Stimulated activated CD4-positive, alpha-beta T cell treated with anti-CD3 and anti-CD28 coated beads, Interleukin-15, amount 100 ng/mL, for 1 hour (primary cell): ENCODE measurements around the gene ADIRF.

Source experiments
- DNase-seq, 2 donors: peaks; one replicate each; pipeline ENCODE4 v3.0.0-alpha.2; 2020; ENCODE audit warnings: low read depth in 1 of 2, low spot score in 1 of 2

The ADIRF gene

DNA sequence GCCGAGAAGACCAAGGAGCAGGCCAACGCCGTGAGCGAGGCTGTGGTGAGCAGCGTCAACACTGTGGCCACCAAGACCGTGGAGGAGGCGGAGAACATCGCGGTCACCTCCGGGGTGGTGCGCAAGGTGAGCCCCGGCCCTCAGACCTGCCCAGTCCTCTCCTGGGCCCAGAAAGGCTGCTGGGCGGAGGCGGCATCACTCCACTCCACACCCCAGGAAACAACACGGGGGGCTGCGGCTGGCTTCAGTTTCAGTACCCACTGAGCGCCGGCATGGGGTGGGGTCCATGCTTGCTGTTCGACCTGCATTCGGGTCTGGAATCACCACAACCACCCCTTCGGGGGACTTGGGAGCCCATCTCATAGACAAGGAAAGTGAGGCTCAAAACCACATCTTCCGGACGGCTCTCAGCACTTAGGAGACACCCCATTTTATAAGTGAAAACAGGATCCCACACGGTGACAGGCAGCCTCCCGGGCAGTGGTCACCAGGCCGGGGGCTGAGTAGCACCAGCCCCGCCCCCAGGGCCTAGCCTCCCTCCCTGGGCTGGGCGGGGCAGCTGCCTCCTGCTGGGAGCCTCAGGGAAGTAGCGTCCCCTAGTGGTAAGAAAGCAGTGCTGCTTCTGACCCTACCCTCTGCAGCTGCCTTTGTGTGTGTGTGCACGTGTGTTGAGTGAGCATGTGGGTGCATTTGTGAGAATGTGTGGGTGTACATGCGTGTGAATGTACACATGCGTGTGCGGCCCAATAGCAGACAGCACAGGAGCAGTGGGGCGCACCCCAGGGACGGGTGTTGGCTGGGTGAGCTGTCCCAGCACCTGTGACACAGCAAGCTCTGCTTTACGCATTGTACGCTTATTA lies 8.0 kb upstream of the ADIRF start:
- no peak for DNase-seq

DNA sequence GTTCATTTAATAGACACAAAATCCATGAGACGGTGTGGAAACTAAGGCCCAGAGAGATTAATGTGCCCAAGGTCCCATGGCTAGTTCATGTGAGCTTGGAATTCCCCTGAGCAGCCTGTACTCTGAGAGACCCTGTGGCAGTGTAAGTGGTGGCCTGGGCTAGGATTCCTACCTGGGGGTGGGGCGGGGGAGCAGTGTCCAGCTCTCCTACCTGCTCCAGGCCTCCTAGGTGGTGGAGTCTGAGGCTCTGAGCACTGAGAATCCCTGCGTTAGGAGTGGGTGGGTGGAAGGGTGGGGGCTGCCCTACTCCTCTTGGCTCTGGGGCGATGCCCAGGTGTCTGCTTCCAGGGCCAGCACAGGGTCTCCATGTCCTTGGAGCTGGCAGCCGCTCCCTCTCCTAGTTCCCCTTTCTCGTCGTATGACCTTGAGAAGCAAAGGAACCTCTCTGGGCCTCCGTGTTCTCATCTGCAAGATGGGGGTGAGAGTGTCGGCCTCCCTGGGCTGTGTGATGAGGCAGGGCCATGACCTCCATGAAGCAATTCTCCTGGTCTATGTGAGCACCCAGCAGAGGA lies 7.3 kb upstream of the ADIRF start:
- no peak for DNase-seq

DNA sequence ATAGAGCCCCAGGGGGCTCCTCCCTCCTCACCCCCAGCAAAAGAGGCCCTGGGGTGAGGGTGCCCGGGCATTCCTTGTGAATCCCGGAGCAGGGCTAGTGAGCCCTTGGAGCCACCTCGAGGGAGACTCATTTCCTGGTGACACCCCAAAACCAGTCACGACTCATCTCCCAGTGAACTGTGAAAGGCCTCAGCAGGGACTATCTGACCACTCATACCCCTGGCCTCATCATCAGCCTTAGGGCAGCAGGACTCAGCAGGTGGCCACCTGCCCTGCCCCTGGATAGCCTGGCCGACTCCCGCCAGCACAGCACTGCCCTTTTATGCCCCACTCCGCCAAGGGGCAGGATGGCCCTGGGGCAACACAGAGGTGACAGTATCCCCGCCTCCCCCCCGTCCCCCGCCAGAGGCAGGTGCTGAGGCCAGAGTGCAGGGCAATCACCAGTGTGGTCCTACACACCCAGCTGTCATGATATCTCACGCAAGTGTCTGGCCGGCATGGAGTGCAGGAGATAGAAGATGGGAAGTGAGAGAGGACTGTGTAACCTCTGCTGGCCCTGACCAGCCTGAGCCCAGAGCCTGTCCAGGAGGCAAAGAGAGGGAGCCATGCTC lies 6.7 kb upstream of the ADIRF start:
- DNase-seq = no peak

DNA sequence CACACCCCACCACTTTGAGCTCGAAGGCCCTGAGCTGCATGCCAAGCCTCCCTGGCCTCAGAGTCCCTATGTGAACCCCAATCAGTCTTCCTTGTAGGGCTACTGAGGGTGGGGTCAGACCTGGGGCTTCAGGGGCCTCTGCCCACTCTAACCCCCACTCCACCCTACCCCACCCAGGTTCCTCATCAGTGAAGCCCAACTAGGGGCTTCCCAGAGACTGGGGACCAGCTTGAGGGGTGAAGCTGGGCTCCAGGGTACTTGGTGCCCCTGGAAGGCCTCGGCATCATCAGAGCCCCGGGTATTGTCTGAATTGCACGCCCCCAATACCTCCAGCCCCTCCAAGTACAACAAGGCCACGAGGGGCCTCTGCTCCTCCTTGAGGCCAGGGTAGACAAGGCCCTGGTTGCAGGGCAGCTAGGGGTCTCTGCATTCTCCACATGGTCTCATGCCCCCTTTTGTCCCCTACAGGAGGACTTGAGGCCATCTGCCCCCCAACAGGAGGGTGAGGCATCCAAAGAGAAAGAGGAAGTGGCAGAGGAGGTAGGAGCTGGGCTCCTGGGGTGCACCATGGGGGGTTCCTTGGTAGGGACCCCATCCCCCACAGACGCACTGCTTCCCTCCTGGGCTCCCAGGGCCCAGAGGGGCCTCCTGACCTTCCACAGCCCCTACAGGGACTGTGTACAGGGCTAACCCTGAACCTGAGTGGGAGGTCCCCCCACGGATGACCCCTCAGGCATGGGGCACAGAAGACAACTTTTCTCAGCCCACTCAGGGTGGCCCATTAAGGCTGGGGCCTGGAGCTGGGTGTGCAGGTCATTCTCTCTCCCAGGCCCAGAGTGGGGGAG lies 5.9 kb upstream of the ADIRF start:
- no peak for DNase-seq

DNA sequence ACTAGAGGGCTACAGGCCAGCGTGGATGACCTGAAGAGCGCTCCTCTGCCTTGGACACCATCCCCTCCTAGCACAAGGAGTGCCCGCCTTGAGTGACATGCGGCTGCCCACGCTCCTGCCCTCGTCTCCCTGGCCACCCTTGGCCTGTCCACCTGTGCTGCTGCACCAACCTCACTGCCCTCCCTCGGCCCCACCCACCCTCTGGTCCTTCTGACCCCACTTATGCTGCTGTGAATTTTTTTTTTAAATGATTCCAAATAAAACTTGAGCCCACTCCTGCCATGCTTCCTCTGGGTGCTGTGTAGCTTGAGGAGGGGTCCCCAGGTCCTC lies 5.3 kb upstream of the ADIRF start:
- no peak for DNase-seq

DNA sequence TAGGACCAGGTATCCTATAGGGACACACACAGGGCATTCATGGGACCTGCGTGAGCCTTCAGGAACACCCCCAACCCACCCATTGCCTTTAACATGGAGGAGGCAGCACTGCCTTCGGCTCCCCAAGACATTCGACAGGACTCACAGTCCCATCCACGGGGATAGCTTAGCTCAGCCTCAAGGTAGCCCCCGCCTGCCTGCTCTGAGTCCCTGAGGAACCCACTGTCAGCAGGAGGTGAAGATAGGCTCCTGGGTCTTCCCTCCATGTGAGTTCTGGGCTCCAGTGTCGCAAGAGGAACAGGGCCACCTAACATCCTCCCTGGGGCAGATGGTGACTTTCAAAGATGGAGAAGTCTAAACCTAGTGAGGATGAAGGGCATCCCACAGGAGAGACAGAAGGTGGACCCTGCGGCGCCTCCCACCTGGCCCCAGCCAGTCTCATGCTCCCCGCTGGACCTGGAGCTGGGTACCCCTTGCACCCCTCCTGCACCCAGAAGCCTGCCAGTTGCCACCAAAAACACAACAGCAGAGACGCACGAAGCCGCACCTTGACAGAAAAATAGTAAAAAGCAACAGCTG lies 4.9 kb upstream of the ADIRF start:
- DNase-seq = no peak

DNA sequence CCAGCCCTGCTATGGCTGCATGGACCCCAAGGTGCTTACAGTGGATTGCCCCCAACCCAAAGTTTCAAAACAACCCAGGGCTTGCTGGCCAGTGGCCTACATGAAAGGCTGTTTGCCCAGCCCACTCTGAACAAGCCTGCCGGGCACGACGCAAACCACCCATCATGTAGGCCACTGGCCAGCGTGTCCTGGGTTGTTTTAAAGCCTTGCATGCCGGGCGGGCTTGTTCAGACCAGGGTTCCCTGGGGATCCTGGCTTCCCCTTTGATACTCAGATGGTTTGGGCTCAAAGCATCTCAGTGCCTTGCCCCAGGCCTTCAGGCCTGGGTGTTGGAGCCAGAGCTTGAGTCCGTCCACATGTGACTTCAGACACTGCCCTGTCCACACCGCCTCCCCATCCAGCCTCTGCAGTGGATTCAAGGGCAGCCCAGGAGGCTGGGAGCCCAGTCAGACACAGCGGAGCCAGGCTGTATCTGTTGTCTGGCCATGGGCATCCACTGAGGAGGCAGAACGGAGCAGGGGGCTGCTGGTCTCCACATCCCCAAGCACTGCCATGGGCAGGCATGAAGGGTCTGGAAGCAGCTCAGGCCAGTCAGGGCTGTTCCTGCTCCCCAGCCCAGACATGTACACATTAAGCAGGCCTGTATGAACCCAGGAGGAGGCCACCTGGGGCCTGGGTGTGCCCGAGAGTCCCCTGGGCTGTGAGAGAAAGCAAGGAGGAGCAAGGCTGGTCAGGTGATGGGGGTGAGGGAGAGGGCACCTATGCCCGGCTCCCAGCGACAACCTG lies 4.0 kb upstream of the ADIRF start:
- no peak for DNase-seq

DNA sequence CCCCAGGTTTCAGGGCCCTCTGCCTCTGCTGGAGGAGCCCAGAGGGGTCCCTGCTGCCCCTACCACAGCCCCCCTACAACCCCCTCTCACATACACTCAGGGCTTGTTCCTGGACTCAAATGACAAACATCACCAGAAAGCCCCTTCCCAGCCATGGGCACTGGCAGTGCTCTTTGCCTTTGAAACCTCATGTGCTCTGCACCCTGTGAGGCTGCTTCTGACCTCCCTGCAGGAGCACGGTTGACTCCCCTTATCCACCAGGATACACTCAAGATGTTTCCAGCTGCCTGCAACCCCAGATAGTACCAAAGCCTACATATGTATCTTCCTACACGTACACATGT lies 3.5 kb upstream of the ADIRF start:
- no peak for DNase-seq

DNA sequence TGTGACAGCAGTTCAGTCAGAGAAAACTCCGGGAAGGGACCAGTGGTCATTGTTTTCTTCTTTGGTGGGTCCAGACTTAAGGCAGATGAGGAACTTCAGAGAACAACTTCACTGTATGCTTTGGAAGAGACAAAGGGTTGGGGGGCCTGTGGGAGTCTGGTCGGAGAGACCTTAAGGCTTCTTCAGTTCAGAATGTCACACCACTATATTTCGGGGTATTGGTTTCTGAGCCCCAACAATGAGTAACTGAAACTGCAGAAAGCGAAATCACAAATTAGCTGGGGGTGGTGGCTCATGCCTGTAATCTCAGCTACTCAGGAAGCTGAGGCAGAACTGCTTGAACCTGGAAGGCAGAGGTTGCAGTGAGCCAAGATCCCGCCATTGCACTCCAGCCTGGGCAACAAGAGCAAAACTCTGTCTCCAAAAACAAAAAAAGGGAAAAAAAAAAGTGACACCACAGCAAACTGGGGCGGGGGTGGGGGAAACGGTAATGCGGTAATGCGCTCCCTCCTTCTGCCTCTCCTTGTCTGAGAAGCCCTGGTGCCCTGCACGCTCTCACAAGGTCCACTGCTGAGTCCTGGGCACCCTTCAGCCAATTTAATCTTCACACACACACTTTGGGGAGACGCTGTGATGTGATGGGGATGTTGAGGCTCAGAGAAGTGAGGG lies 2.2 kb upstream of the ADIRF start:
- no peak for DNase-seq

DNA sequence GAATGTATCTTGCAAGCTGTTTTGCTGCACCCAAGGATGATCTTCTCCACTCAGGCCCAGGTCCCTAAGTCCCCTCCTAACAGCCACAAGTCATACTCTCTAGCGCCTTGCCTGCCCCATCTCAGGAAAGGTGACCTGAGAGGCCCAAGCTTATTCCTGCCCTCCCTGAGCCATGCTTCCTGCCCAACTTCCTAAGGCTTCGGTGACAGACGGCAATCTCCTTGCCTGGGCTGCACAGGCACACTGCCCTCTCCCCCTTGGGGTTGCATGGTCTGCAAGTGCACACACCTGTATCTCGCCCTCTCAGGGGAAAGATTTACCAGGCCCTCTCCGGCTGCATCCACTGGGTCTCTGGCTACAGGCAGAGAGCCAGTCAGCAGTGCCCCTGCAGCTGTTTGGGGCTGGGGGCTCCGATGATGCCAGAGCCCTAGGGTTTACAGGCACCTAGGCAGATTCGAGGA lies 771 bp upstream of the ADIRF start:
- DNase-seq = no peak

DNA sequence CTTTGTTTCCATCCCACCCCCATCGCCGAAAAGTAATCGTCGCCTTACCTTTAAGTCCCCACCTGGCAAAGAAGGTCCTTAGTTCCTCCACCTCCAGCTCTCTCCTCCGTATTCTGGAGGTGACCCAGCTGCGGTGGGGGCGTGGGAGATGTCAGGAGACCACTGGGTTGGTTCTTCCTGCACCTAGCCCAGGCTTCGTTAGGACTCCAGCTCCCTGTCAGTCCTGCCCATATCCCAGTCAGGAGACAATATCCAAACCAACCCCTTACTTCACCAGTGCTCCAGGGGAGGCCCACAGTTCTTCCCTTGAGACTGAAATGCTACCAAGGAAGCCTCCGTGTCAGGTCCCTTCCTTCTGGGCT lies 693 bp downstream of the ADIRF start:
- DNase-seq = no peak

DNA sequence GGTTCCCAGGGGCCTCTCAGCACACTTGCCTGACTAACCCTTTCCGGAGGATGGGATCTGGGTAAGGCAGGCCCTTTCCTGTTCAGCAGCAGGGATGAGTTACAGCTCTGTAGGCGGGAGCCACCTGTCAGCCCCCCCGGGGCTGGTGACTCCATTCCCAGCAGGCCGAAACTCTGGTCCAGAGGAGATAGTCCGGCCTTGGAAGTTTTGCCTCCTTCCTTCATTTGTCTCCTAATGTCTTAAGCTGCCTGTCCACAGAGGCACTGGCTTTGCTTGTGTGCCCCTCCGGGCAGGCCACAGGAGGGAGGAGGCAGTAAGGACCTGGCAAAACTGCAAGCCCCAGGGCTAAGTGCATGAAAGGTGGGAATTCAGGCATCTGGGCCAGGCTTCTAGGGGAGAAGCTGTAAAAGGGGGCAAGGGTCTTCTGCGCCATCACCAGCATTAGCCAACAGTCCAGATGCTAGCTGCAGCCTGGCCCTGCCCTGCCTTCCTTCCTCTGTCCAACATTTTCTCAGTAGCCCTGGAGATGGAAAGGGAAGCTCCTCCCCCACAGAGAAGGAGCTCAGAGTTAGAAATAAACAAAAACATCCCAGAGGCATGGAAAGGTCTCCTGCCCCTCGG lies 1.2 kb downstream of the ADIRF start:
- DNase-seq = no peak

DNA sequence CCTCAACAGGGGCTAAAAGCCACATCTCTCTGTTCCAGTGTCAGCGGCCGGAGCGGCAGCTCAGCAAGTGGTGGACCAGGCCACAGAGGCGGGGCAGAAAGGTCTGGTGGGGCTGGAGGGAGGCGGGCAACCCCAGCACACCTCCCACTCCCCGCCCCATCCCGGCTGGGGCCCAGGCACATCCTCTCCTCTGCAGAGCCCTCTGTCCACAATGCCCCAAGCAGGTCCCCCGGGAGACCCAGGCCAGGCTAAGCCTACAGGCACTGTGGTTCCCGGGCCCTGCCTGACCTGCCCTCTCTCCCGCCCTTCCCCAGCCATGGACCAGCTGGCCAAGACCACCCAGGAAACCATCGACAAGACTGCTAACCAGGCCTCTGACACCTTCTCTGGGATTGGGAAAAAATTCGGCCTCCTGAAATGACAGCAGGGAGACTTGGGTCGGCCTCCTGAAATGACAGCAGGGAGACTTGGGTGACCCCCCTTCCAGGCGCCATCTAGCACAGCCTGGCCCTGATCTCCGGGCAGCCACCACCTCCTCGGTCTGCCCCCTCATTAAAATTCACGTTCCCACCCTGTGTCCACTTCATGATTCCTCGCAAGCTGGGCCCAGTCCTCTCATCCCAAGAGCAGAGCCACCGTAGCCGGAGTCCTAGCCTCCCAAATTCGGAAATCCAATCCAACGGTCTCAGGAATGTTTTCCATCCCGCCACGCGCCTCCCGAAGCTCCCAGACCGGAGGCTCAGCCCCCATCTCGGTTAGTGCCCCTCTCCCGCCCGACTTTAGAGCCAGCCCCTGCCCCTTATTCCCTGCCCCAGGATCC lies 2.1 kb downstream of the ADIRF start:
- no peak for DNase-seq

DNA sequence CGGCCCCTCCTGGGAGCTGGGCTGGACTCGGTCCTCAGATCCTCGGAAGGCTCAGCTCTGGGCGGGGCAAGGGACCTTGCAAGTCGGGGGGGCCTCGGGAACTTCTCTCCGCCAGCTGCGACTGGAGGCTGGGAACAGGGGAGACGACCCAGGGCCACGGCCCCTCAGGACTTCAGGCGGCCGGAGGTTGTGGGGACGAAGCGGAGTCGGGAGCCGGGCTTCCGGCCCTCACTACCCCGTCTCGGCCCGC lies 2.6 kb downstream of the ADIRF start:
- no peak for DNase-seq

DNA sequence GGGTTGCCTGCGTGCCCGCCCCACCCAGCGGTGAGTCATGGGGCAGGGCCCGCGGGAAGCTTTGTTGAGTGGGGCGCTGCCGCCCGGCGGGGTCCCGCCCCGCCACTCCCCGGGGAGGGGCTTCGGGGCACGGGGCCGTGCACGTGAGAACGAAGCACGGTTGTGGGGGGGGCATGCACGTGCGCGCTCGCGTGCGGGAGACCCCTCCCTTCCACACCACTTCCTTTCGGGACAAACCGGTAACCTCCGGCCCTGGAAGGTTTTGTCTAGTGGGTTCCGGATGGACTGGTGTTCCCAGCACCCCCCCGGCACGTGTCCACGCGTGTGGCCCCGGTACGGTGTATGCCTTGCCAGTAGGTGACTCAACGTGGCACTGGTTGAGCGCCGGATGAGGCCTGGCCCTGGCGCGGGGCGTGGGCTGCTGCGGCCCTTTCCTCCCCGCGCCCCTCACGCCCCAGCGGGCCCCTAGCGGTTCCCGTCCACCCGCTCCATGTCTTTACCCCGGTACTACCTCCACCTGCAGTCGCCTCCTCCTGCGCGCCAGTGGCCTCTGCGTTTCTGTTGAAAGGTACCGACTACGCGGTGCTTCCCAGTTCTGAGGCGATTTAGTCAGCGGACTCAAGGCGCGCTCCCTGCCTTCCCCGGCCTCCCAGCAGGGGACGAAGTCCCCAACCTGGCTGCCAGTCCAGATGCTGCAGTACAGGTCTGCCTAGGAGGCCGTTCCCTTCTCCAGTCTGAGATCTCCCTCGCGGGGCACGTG lies 3.1 kb downstream of the ADIRF start:
- peak; percentile 82 to 87 for DNase-seq

DNA sequence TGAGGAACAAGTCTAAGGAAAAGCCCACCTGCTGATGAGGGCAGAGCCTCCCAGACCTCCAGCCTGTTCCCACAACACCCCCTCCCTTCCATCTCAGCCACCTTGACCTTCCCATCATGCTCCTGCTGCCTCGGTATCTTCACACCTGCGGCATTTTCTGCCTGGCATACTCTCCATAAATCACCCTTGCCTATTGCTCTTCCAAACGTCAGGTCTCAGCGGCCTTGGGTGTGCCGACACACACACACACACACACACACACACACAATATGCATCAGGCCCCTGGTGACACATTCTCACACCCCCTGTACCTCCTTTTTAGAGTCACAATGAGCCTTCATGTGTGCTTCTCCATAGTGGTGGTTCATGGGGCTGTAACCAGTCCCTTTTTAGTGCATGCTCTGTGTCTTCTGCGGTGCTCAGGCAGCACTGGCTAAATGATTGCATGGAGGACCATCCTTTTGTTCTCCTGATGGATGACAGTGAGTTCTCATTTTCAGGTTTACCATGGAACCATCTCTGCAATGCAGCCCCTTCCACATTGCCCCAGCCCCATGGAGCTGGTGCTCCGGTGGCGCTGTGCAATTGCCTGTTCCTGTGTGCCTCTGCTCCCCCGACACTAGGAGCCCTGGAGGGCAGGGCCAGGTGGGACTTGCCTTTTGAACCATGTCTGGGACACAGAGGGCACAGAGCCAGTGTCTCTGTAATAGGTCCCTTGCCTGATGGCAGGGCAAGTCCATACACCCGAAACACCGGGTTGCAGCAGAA lies 4.5 kb downstream of the ADIRF start:
- no peak for DNase-seq

DNA sequence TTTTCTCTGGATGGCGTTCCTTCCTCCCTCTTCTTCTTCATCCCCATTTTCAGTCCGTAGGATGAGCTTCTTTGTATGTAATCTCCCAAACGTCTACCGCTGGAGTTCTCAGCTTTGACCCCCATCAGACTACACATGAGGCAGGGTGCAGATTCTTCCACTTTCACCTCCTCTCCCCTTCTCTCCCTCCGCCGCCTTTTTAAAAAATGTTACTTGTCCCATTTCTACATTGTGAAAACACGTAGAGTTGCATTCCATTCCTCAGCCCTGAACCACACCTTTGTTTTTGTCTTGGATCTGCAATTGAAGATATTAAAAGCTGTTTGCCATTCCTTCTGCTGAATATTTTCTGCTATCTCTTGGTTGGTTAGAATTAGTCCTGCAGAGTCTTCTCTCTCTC lies 6.2 kb downstream of the ADIRF start:
- no peak for DNase-seq
